ENCODE results near the gene FUT7. TPM values are rescaled to one million over a fixed set of nuclear protein-coding genes. Genes with fewer than 3 reads are reported as not detected.
"Not testable (repeated sequence)": the region's sequence is repeated elsewhere in the genome, so short reads cannot be mapped to it uniquely, and the experiment has no call there.

FUT7 gene
- total RNA-seq, 1 donor from 2014 or later, result 0.10 TPM

DNA sequence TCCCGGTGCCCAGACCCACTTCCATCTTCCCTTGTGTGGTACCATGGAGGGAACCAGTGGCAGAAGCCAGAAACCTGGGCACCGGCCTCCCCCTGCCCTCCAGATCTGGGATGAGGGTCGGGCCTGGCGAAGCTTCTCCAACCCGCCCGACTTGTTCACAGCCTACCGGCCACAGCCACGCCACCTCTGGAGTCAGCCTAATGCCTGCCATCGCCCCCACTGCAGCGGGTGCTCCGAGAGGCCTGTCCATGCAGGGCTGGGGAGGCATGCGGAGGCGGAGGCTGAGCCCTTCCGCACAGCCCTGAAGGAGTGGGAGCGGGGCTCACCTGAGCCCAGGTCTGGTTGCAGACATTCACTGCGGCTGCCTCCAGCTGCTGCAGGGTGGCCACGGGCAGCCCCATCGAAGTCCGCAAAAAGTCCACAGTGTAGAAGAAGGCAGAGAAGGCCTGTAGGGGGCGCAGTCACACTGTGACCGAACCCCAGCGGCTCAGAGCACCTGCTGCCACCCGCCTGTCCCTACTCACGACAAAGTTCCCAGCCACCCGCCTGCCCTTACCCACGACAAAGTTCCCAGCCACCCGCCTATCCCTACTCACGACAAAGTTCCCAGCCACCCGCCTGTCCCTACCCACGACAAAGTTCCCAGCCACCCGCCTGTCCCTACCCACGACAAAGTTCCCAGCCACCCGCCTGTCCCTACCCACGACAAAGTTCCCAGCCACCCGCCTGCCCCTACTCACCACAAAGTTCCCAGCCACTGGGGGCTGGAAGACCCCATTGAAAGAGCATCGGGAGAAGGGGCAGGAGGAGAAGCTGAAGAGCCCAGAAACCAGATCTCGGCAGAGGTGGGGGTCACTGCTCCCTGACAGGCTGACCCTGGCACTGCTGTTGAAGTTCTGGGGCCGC, 17.9 kb upstream of the FUT7 start:
- DNase-seq, result peak; percentile 75

DNA sequence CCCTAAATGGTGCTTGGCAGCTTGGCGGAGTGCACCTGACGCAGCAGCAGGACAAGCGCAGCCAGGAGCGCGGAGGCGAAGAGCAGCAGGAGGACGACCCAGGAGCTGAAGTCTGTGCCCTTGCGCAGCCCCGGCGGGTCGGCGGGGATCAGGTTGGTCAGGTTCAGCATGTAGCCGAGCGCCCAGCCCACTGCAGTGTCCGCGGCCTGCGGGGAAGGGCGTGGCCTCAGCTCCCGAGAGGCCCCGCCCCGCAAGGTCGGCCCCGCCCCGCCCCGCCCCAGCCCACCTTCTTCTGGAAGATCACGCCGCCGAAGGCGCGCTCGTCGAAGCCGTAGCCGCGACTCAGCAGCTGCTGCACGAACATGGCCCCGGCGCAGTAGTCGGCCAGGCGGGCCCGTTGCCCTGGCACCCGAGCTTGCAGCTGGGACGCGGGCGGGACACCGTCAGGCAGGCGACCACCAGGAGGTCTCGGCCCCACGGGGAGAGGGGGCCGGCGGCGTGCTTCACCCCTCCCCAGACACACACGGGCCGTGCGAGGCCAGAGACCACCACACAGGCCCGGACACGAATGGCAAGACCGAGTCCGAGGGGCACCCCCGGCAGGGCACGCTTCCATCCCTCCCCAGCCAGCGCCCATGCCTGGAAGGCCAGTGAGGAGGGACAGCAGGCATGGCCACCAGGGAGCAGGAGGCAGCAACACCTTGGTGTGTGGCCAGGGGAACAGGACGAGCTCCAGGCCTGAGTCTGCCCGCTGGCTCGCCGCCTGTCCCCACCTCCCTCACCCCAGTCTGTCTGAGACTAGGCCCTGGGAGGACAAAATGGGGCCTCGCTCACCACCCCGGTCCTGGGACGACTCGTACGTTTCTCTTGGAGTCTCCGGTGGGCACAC, 17.0 kb upstream of the FUT7 start:
- DNase-seq, result peak; percentile 38

DNA sequence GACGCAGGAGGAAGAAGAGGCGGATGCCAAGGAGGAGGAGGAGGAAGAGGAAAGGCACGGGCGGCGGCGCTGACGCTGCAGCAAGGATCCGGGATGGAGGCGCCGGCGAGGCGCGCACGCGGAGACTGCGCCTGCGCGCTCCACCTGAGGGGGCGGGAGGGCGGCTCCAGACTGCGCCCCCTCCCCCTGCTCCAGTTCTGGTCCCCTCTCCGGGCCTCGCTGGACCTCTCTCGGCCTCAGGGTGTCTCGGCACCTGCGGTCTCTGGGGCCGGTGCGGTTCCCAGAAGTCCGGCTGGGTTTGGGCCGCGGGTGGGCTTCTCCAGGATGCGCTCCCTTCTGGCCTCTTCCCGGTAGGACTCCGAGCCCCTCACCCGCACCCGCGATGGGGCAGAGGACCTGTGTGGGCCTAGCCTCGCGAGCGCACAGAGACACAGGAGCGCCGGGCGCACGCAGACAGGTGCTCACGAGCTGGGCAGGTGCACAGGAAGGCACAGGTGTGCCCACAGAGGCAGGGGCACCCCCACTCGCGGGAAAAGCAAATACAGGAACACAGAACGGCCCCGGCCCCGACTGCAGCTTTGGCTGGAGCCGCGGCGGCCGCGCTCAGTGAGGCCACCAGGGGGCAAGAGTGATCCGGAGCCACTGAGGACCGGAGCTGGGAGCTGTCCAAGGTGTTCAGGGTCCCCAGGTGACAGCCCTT, 14.3 kb upstream of the FUT7 start, which contains the start of gene NPDC1:
NPDC1 (minus strand) TSS at position 90 of the 700 bp plus-strand sequence. CDS start 188 bp downstream, outside the sequence.
- DNase-seq, result peak; percentile 85

- DNase-seq, result peak; percentile 34
Observed at GRCh38 chr9:137045294-137046087, 13.6 kb upstream of the FUT7 start.

GRCh38 chr9:137044502-137045177, 12.8 kb upstream of the FUT7 start:
- no peak for DNase-seq

DNA sequence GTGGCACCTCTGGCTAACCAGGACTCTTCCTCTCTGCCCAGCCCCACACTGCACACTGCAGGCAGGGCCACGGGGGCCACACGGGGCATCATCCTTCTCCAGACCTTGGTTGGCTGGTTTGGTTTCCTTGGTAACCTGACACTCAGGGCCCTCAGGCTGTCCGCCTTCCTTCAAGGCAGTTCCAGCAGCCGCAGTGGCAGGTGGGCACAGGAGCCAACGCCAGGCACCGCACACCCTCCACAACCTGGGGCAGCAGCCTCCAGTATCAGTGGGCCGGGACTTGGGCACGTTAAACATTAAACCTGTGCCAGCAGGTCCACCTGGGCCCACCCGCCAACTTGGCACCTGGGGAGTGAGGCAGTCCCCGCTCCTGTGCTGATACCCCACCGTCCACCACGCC, 12.1 kb upstream of the FUT7 start:
- no peak for DNase-seq

- DNase-seq, result no peak
Observed at GRCh38 chr9:137042751-137043727, 11.2 kb upstream of the FUT7 start.

- no peak for DNase-seq
Observed at GRCh38 chr9:137041124-137041523, 9.2 kb upstream of the FUT7 start.

GRCh38 chr9:137040568-137040967, 8.7 kb upstream of the FUT7 start:
- DNase-seq, result no peak

DNA sequence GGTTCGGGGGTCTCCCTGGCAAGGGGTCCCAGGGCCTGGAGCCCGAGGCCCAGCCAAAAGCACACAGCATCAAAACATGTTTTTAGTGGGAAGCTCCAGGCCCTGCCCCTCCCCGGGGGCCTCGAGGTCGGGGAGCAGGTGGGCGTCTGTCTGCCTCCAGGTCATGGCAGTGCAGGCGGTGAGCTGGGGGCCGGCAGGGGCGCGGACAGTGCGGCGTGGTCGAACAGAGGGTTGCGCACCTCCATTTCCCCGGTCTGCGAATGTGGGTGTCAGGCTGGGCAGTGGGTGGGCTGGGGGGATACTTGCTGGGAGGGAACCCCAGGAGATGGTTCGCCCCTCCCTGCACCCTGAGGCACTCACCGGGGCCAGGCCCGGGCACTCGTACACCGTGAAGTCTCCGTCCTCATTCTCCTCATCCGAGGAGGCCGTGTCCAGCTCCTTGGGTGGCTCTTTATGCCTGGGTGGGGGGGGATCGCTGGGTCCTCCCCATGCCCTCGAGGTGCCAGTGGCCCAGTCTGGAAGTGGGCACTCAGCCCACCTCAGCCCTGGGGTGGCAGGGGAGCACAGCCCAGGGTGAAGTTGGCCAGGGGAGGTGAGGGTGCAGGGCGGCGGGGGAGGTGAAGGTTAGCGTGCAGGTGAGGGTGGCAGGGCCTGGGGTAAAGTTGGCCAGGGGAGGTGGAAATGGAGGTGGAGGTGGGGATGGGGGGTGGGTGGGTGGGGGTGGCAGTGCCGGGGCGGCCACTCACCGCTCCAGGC, 7.9 kb upstream of the FUT7 start:
- DNase-seq, result no peak

GRCh38 chr9:137038916-137039315, 7.0 kb upstream of the FUT7 start:
- no peak for DNase-seq

DNA sequence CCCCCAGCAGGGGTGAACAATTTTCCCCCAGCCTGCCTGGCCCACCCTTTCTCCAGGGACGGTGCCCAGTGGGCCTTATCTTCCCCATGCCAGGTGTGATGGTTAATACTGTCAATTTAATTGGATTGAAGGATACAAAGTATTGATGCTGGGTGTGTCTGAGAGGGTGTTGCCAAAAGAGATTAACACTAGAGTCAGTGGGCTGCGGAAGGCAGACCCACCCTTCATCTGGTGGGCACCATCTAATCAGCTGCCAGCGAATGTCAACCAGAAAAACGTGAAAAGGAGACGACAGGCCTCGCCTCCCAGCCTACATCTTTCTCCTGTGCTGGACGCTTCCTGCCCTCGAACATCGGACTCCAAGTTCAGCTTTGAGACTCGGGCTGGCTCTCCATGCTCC, 5.6 kb upstream of the FUT7 start:
- no peak for DNase-seq

- no peak for DNase-seq
Observed at GRCh38 chr9:137037035-137037434, 5.1 kb upstream of the FUT7 start.

DNA sequence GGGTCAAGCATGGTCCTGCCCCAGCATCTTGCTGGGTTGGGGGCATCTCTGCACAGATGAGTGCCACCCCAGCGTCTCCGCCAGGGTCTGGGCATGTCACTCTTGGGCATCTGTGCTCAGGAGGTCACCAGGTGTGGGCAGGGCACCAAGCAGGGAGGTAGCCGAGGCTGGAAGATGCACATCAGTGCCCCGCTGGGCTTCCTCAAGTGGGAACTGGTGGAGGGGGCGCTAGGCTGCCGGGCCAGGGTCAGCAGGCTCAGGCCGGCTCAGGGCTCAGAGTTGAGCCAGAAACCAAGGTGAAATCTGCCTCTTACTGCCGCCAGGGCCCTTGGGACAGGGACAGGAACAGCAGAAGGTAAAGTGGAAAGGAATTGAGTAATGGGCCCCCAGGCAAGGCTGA, 4.0 kb upstream of the FUT7 start:
- no peak for DNase-seq

DNA sequence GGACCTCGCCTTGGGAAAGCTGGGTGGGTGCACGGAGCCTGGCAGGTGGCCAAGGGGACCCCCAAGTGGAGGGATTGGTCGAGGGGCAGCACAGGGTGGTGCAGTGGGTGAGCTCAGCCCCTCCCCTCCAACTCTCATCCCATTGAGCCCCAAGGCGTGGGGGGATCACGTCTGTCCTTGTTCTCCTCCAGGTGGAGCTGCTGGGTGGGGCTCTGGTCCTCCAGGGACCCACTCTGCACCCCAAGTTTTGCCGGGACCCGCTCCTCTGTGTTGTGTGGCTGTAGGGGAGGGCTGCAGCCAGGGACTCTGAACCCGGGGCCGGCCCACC, 3.6 kb upstream of the FUT7 start:
- no peak for DNase-seq

DNA sequence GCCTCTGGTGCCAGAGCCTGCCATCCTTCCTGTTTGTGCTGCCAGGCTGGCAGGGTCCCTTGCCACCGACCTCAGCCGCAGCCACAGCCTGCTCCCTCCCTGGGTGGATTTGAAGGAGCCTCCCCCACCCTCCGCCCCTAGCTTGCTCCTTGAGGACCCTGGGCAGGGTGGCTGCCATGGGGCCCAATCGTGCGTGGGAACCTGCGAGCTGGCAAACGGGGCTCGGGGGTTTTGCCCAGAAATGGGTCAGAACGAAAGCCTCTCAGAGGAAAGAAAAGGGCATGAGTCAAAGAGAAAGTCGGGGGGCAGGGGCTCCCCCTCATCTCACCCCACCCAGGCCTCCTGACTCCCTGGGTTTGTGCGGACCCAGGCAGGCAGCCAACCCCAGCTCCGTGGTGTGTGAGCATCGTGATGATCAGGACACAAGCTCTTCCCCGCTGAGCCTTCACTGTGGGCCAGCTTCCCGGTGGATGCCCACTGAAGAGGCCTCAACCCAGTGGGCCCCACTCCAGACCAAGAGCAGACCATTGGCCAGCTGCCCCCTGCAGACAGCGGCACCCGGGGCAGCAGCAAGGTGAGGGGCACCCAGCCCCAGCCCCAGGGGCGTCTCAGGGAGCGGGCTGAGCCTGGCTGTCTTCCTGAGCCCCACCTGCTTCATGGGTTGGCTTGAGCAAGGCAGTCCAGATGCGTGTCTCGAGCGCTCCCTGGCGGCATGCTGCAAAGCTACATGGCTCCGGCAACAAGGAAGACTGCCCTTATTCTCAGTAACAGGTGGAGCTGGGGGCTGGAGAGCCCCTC, 3.0 kb upstream of the FUT7 start:
- peak; percentile 94 for DNase-seq

DNA sequence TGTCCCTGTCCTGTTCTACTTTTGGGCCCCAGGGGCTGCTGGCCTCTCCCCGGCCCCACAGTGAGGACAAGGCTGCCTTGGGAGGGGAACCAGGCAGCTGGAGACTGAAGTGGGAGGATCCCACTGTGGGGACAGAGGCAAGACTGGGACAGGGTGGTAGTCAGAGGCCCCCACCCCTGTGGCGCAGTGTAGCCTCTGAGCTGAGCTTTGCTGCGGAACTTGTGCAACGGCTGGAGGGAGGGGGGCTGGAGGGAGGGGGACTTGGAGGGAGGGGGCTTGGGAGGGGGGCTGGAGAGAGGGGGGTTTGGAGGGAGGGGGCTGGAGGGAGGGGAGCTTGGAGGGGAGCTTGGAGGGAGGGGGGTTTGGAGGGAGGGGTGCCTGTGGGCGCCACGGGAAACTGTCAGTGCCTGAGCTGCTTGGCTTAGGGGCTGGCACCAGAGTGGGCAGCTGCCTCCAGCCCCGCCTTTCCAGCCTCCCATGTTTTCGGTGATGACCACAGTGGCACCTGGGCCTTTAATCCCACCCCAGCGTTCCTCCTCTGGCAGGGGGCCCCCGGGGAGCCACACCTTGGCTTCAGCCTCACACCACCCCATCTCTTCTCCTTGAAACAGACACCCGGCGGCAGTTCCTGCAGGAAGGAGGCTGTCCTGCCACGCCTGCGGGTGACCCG, 2.3 kb upstream of the FUT7 start:
- no peak for DNase-seq

DNA sequence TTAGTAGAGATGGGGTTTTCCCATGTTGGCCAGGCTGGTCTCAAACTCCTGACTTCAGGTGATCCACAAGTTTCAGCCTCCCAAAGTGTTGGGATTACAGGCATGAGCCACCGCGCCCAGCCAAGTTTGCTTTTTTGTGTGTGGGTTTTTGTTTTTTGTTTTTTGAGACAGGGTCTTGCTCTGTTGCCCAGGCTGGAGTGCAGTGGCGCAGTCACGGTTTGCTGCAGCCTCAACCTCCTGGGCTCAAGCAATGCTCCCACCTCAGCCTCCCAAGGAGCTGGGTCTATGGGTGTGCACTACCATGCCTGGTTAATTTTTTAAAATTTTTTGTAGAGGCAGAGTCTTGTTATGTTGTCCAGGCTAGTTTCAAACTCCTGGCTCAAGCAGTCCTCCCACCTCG, 1.6 kb upstream of the FUT7 start:
- not testable (repeated sequence) for DNase-seq

Data from tongue (tissue), 2 donors.